ENCODE data around the gene PKD2. TPM values are rescaled to one million over a fixed set of nuclear protein-coding genes. Genes with fewer than 3 reads are reported as not detected.

Gene PKD2
- total and polyA plus RNA-seq, 2 of the 4 experiments (the other 2 are of a cell fraction), result 43.8 to 51.3 TPM

DNA sequence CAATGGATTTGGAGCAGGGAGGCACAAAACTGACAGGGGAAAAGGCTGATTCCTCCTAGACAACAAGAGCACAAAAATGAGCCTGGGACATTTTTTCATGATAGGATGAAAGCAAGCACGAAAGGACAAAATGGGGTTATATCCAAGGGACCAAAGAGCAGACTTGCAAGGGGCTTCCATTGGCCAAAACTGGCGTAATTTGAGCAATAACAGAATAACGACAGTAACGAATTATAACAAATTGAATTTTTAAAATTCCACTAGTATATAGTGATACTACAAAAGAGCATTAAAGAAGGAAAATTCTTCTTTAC is 21.6 kb upstream of the PKD2 start:
- Histone ChIP-seq H3K9me1 (ENCODE audit: insufficient read depth, low read length) (no peaks in the 10 kb centered on the region), H2BK5ac (ENCODE audit: low read depth, low read length, poor library complexity, severe bottlenecking) (no peak overlapping the region), H3K9me3 (ENCODE audit: control insufficient read depth, insufficient read depth, low read length) (no peaks in the 10 kb centered on the region), H3K14ac (replicated peaks; ENCODE audit: low read depth, low read length) (no peak overlapping the region), H3K4me1 (ENCODE audit: control insufficient read depth, insufficient read depth, low read length) (no peaks in the 10 kb centered on the region), H3K4me2 (ENCODE audit: low read depth, low read length) (no peak overlapping the region), H2AFZ (replicated peaks; ENCODE audit: low read length, poor library complexity) (no peak overlapping the region), H3K56ac (ENCODE audit: extremely low read depth, insufficient read depth, low read length) (no peak overlapping the region), H3K23ac (ENCODE audit: low read depth, low read length) (no peak overlapping the region), H2BK20ac (ENCODE audit: low read depth, low read length) (no peak overlapping the region), H4K20me1 (ENCODE audit: insufficient read depth, low read length) (no peaks in the 10 kb centered on the region), H2BK15ac (ENCODE audit: low read depth, low read length) (no peak overlapping the region), H3K79me1 (ENCODE audit: low read depth in 1 of 2, low read length in 2 of 2) (no peaks in the 10 kb centered on the region), H3K18ac (ENCODE audit: low read depth, low read length) (no peak overlapping the region), H3K9ac (ENCODE audit: low read depth, low read length) (no peak overlapping the region), H4K8ac (ENCODE audit: low read depth in 2 of 2, low read length in 2 of 2) (no peak overlapping the region), H2AK9ac (replicated peaks; ENCODE audit: low read depth, low read length, poor library complexity) (peak overlapping the region; percentile 33), H3K27me3 (ENCODE audit: control insufficient read depth, insufficient read depth, low read length) (peaks cover 3% of the 10 kb centered on the region; the same call in 1 of the 2 replicates), H3K27ac (ENCODE audit: insufficient read depth, low read length) (no peak overlapping the region), H4K91ac (ENCODE audit: insufficient read depth, low read depth, low read length) (no peak overlapping the region), H3K36me3 (ENCODE audit: control insufficient read depth, insufficient read depth, low read length) (no peaks in the 10 kb centered on the region), H2AK5ac (ENCODE audit: low read depth, low read length) (no peak overlapping the region), H4K5ac (ENCODE audit: low read depth, low read length) (no peak overlapping the region), H3K4ac (ENCODE audit: low read depth, low read length) (no peak overlapping the region), H2BK120ac (ENCODE audit: low read depth, low read length) (no peak overlapping the region), H3K4me3 (ENCODE audit: insufficient read depth, low read depth, low read length) (no peak overlapping the region)
- ChIA-PET CTCF (interaction anchor here (0.6 to 1.5 kb wide), 11 partner anchors 8 to 408 kb away, joined by 3 to 7 read pairs (median 4); partner anchors contain the start of gene SPP1), POLR2A (ENCODE audit: unreplicated experiment) (interaction anchor here (0.6 kb wide), 1 partner anchor 14 kb away, joined by 3 read pairs; no protein-coding TSS in a partner anchor)
- ATAC-seq (ENCODE audit: low read depth) (no peak), DNase-seq (no peak)
- intact Hi-C loops (cut with micrococcal nuclease), result loop anchor here (5.0 kb wide), 1 partner anchor 134 kb away; no protein-coding TSS in a partner anchor
- WGBS, 2 experiments (ENCODE audit: extremely low coverage in 2 of 2, insufficient read length in 1 of 2), result no CpG with 5 or more reads among the region's 4 CpGs
- no TSS peak for BruUV-seq (replicated peaks)
- TF ChIP-seq POLR2A (IDR thresholded peaks at IDR 0.05; ENCODE audit: low read depth, low read length), result no peak
- no peak for TF ChIP-seq MAFK (IDR thresholded peaks at IDR 0.05; ENCODE audit: low read depth, low read length)
- TF ChIP-seq, protein P1, sequence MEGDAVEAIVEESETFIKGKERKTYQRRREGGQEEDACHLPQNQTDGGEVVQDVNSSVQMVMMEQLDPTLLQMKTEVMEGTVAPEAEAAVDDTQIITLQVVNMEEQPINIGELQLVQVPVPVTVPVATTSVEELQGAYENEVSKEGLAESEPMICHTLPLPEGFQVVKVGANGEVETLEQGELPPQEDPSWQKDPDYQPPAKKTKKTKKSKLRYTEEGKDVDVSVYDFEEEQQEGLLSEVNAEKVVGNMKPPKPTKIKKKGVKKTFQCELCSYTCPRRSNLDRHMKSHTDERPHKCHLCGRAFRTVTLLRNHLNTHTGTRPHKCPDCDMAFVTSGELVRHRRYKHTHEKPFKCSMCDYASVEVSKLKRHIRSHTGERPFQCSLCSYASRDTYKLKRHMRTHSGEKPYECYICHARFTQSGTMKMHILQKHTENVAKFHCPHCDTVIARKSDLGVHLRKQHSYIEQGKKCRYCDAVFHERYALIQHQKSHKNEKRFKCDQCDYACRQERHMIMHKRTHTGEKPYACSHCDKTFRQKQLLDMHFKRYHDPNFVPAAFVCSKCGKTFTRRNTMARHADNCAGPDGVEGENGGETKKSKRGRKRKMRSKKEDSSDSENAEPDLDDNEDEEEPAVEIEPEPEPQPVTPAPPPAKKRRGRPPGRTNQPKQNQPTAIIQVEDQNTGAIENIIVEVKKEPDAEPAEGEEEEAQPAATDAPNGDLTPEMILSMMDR (conservative IDR thresholded peaks at IDR 0.05; ENCODE audit: low read depth, low read length), result no peak
- no peak for TF ChIP-seq NFE2L2 (IDR thresholded peaks at IDR 0.05; ENCODE audit: low read depth, low read length)
- no peak for TF ChIP-seq RAD21 (IDR thresholded peaks at IDR 0.05; ENCODE audit: low read length)
- no peak for TF ChIP-seq SMC3 (IDR thresholded peaks at IDR 0.05; ENCODE audit: low read depth, low read length)
- no peak for TF ChIP-seq CEBPB (IDR thresholded peaks at IDR 0.05; ENCODE audit: low read depth, low read length)
- no peak for TF ChIP-seq BHLHE40 (IDR thresholded peaks at IDR 0.05; ENCODE audit: low read depth, low read length)
- TF ChIP-seq RCOR1 (IDR thresholded peaks at IDR 0.05; ENCODE audit: insufficient replicate concordance, low read length), result no peak
- TF ChIP-seq RFX5 (IDR thresholded peaks at IDR 0.05; ENCODE audit: low read depth, low read length), result no peak
- in situ Hi-C loops (cut with MboI; ENCODE audit: low sequenced_read_pairs), result no loop called here
- dilution Hi-C loops (cut with HindIII; ENCODE audit: low sequenced_read_pairs, unreplicated experiment), result no loop called here

All from IMR-90 (cell line).